Stimulated activated CD8-positive, alpha-beta memory T cell treated with anti-CD3 and anti-CD28 coated beads, Interleukin-4, amount 100 ng/mL, for 4 hours (primary cell): ENCODE measurements around the gene TCF12.

ENCODE experiments used
- DNase-seq, 2 donors: peaks; one replicate each; pipeline ENCODE4 v3.0.0-alpha.2; 2020; ENCODE audit warnings: low read depth in 2 of 2, low spot score in 1 of 2

TCF12 gene

GRCh38 chr15:57015360-57015759 is 96.9 kb downstream of the TCF12 start:
- no peak for DNase-seq

GRCh38 chr15:57015897-57016296 is 97.5 kb downstream of the TCF12 start:
- DNase-seq = no peak

GRCh38 chr15:57017024-57017423 is 98.6 kb downstream of the TCF12 start:
- no peak for DNase-seq

DNA sequence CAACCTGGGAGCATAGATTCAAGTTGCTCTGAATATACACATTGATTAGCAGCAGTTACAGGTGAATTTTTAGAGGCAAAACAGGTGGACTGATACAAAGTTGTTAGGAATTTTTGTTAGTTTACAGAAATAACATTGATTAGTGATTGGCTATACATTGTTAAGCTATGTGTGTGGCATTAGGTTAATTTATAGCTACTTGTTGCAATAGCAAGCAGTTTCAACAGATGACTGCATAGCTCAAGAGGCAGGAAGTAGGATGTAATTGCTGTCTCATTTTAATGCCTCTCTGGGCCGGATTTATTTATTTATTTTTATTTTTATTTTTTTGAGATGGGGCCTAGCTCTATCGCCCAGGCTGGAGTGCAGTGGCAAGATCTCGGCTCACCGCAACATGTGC is 99.7 kb downstream of the TCF12 start:
- no peak for DNase-seq

GRCh38 chr15:57019496-57020160 is 101.2 kb downstream of the TCF12 start:
- no peak for DNase-seq

DNA sequence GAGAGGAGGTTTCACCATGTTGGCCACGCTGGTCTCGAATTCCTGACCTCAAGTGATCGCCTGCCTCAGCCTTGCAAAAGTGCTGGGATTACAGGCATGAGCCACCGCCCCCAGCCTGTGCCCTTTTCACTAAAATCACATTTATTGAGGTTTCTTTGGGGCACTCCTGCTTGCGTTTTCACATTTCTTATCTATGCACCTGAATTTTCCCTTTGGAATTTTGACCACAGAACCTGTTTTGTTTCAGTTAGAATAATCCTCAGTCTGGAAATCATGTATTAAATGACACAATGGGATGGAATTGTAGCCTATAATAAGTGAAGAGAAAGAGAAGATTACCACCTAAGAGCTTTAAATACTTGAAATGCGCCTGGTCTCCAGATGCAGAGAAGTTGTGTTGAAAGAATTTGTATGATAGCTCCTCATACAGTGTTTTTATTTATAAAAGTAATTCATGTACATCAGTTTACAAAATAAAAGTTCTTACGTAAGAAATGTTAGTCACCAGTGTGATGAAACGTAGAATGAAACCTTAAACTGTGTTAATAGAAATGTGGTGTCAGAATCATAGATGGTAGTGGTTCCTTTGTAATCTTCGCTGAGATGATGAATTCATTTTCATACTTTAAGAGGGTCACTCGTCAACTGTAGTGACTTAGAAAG is 107.0 kb downstream of the TCF12 start:
- no peak for DNase-seq

- no peak for DNase-seq
Observed at GRCh38 chr15:57026016-57026592, 107.7 kb downstream of the TCF12 start.

- no peak for DNase-seq
Observed at GRCh38 chr15:57027596-57027995, 109.2 kb downstream of the TCF12 start.

DNA sequence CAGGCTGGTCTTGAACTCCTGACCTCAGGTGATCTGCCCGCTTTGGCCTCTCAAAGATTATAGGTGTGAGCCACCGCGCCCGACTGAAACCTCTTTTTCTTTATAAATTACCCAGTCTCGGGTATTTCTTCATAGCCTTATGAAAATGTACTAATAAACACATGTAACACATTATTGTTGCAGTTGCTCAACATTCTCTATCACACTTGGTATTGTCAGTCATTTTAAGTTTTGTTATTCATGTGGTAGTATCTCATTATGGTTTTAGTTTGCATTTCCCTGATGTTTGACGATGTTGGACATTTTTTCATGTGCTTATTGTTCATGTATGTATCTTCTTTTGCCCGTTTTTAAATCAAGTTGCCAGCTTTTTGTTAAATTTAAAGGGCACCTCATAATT is 109.7 kb downstream of the TCF12 start:
- no peak for DNase-seq

- DNase-seq = no peak
Observed at GRCh38 chr15:57030011-57030410, 111.6 kb downstream of the TCF12 start.

GRCh38 chr15:57031082-57031481 is 112.6 kb downstream of the TCF12 start:
- DNase-seq = no peak

DNA sequence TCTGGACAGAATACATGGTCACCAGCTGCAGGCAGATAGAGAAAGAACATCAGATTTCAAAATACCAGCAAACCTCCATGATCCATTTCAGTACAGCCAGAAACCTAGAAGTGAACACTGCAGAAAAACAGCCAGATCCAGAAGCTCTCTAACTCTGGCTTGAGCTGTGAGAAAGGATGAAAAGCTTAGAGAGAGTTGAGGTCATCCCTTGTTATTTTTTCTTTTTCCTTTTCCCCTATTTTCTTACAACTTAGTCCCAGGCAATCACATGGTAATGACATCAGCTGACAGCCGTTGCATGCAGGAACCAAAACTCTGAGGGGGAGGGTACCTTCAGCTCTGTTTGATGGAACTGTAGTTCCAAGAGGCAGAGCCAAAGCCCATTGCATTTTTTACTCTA is 113.2 kb downstream of the TCF12 start:
- DNase-seq = no peak

GRCh38 chr15:57032338-57032737 is 113.9 kb downstream of the TCF12 start:
- DNase-seq = no peak

- no peak for DNase-seq
Observed at GRCh38 chr15:57033715-57034439, 115.4 kb downstream of the TCF12 start.

DNA sequence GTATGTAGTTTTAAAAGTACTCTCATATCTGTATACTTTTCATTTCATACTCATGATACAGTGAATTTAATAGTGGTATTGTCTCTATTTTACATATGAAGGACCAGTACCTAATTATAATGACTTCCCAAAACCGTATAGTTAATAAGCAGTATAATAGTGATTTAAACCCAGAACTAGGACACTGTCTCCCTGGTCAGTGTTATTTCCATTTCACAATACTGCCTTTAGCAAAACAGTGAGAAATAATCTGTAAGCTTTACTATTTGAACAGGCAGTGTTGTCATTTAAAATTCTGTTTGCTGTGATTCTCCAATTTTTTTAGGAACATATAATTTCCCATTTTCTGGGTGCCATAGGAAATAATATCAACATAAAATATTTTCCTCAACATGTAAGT is 116.2 kb downstream of the TCF12 start:
- no peak for DNase-seq

DNA sequence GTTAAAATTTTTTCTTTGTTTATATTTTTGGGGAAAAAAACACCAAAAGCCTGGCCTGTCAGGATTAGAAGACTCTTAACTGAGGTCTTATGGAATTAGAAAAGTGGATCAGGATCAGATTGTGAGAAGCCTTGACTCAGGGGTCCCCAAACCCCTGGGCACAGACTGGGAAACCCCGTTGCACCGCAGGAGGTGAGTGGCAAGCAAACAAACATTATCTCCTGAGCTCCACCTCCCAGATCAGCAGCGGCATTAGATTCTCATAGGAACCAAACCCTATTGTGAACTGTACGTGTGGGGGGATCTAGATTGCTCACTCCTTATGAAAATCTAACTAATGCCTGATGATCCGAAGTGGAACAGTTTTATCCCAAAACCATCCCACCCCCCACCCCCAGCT is 117.2 kb downstream of the TCF12 start:
- DNase-seq = no peak

DNA sequence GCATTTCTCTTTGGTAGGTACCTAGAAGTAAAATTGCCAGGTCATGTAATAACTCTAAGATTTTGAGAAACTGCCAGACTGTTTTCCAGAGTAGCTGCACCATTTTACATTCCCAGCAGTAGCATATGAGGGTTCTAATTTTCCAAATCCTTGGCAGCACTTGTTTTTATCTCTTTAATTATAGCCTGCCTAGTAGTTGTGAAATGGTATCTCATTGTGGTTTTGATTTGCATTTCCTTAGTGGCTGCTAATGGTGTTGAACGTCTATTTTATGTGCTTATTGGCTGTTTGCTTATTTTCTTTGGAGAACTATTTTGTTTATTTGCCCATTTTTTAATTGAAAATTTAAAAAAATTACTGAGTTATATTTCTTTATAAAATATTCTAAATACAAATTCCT is 117.9 kb downstream of the TCF12 start:
- no peak for DNase-seq

DNA sequence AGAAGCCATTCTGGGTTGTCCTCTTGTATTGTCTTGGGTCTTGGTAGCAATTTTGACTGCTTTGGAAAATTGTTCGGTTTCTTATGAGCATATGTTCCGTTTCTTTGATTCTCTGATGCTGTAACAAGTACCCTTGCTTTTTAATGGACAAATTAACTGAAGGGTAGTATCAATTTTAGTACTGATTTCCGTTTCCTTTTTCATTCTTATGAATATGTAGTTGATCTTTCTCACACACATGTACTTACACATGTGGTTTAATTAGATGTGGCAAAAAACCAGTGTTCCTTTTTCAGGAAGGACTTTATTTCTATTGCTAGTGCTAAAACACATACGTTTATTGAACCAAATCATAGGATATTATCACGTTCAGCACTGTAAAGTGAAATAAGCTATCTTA is 119.1 kb downstream of the TCF12 start:
- no peak for DNase-seq

GRCh38 chr15:57038040-57038439 is 119.6 kb downstream of the TCF12 start:
- DNase-seq = no peak

DNA sequence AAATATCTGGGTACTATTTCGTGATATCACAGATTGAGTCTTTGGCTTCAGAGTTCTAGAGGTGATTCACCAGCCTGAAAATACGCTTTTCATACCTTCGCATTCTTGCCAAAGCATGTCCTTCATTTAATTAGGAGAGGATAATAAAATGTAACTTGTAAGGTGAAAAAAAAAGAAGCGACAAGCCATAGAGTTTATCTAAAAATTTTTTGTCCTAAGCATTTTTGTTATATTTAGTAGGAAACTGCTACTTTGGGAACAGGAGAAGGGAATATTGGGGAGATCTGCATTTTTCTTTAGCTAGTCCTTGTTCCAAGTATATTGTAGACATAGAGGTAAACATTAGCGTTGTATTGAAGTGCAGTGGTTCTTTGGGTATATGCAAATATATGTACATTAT is 120.1 kb downstream of the TCF12 start:
- no peak for DNase-seq

GRCh38 chr15:57041416-57041815 is 123.0 kb downstream of the TCF12 start:
- DNase-seq = no peak

DNA sequence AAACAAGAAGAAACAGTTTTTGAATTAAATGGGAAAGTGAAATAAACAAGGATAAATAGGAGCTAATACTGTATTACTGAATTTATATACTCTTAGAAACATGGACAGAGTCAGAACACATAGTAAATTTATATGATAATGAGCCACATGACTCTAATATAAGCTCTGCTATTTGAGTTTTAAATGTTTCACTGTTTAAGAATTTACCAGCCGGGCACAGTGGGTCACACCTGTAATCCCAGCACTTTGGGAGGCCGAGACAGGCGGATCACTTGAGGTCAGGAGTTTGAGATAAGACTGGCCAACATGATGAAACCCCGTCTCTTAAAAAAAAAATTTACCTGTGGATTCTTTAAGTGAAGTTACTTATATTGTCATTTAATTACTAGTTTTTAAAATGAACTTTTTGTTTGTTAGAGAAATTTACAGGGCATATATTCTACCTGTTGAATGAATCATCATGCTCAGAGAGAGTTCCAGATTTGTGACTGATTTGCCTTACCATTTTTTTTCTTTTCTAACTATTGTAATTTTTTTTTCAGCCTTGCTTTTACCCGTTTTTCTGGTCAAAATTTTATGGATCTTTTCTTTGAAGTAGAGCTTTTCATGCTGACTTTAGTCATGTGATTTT is 125.7 kb downstream of the TCF12 start:
- DNase-seq = no peak
